Activated B cell treated with CpG ODN at 0.5 μM for 24 hours (primary cell): ENCODE measurements around the gene PHYHIPL. TPM values are rescaled to one million over a fixed set of nuclear protein-coding genes. Genes with fewer than 3 reads are reported as not detected.

Experiments
- ATAC-seq: fragments of 200-7000 bp; cut with Tn5 transposase; one replicate; pipeline ENCODE4 v1.10.0; 2021; ENCODE audit warnings: low read depth, mild to moderate bottlenecking, moderate library complexity
- CTCF ChIA-PET: fragments of 350-600 bp; sonication (Branson Sonifier 250); formaldehyde crosslinking; loops from one replicate; lab custom pipeline; 2021; ENCODE audit warnings: antibody characterized with exemption; lab: Charles Lee
- POLR2A ChIA-PET: fragments of 350-600 bp; sonication (Branson Sonifier 250); formaldehyde crosslinking; loops from one replicate; lab custom pipeline; 2021; ENCODE audit warnings: antibody characterized with exemption; lab: Charles Lee
- DNase-seq: peaks from one replicate; pipeline ENCODE4 v3.0.0; 2022
- H3K27ac Mint-ChIP-seq: one replicate; pipeline ENCODE4 v1.8.0; 2020; ENCODE audit warnings: mixed read lengths
- H3K27me3 Mint-ChIP-seq: one replicate; pipeline ENCODE4 v1.8.0; 2021; ENCODE audit warnings: mixed read lengths
- H3K36me3 Mint-ChIP-seq: one replicate; pipeline ENCODE4 v1.8.0; 2021; ENCODE audit warnings: low read depth, mixed read lengths
- H3K4me1 Mint-ChIP-seq: one replicate; pipeline ENCODE4 v1.8.0; 2021; ENCODE audit warnings: mixed read lengths
- H3K4me3 Mint-ChIP-seq: one replicate; pipeline ENCODE4 v1.8.0; 2020; ENCODE audit warnings: mild to moderate bottlenecking, mixed read lengths
- H3K9me3 Mint-ChIP-seq: one replicate; pipeline ENCODE4 v1.8.0; 2020; ENCODE audit warnings: mixed read lengths
- CTCF ChIP-seq: fragments of 200-600 bp; IDR thresholded peaks from one replicate; pipeline ENCODE4 v1.8.0; 2022; ENCODE audit warnings: antibody characterized with exemption, mild to moderate bottlenecking
- intact Hi-C: fragments of 100-400 bp; cut with micrococcal nuclease; formaldehyde crosslinking; loops from one replicate; pipeline ENCODE4 v1.15.1; 2024
- total RNA-seq: library from RNA; stranded (reverse); gene quantifications from 2 replicates; pipeline ENCODE4 v1.2.3, GENCODE V29; 2022

PHYHIPL gene
- not detected in 2 replicates for total RNA-seq

- ChIA-PET CTCF (no interaction called here), POLR2A (no interaction called here)
- Mint-ChIP-seq H3K27ac (no peak within 1 kb of the TSS), H3K27me3 (peaks cover 16% of the 10 kb centered on the region), H3K4me3 (no peak within 1 kb of the TSS), H3K9me3 (peaks cover 4% of the 10 kb centered on the region), H3K4me1 (peaks cover 6% of the 10 kb centered on the region), H3K36me3 (no peaks in the 10 kb centered on the region)
- intact Hi-C loops: no loop called here
- TF ChIP-seq CTCF: no peak
- DNase-seq: no peak
- no peak for ATAC-seq
Measured at GRCh38 chr10:59176241-59177030, at the start of gene PHYHIPL. TSS of gene PHYHIPL (plus strand) at chr10:59176643. CDS start at chr10:59176854, 211 bp downstream.

- ChIA-PET CTCF (no interaction called here), POLR2A (no interaction called here)
- Mint-ChIP-seq H3K36me3 (no peaks in the 10 kb centered on the region), H3K9me3 (no peaks in the 10 kb centered on the region), H3K4me1 (no peaks in the 10 kb centered on the region), H3K27me3 (no peaks in the 10 kb centered on the region), H3K4me3 (no peak overlapping the region), H3K27ac (no peak overlapping the region)
- intact Hi-C loops: no loop called here
- DNase-seq (no peak), ATAC-seq (no peak)
- TF ChIP-seq CTCF: no peak
Measured at GRCh38 chr10:59126991-59127390, 49.5 kb upstream of the PHYHIPL start.

- H3K4me1 Mint-ChIP-seq: no peaks in the 10 kb centered on the region
- no peak overlapping the region for H3K27ac Mint-ChIP-seq
- no peaks in the 10 kb centered on the region for H3K9me3 Mint-ChIP-seq
- DNase-seq (no peak), ATAC-seq (no peak)
- TF ChIP-seq CTCF: no peak
- ChIA-PET CTCF (no interaction called here), POLR2A (no interaction called here)
- H3K36me3 Mint-ChIP-seq: no peaks in the 10 kb centered on the region
- H3K4me3 Mint-ChIP-seq: no peak overlapping the region
- no peaks in the 10 kb centered on the region for H3K27me3 Mint-ChIP-seq
- intact Hi-C loops: no loop called here
Measured at GRCh38 chr10:59127991-59128390, 48.5 kb upstream of the PHYHIPL start.

- no peak for ATAC-seq
- H3K9me3 Mint-ChIP-seq: no peaks in the 10 kb centered on the region
- no peak for TF ChIP-seq CTCF
- no peak for DNase-seq
- no peaks in the 10 kb centered on the region for H3K27me3 Mint-ChIP-seq
- intact Hi-C loops: no loop called here
- no peaks in the 10 kb centered on the region for H3K4me1 Mint-ChIP-seq
- H3K36me3 Mint-ChIP-seq: no peaks in the 10 kb centered on the region
- ChIA-PET CTCF (no interaction called here), POLR2A (no interaction called here)
- H3K27ac Mint-ChIP-seq: no peak overlapping the region
- no peak overlapping the region for H3K4me3 Mint-ChIP-seq
Measured at GRCh38 chr10:59129867-59130266, 46.6 kb upstream of the PHYHIPL start.

- H3K9me3 Mint-ChIP-seq: no peaks in the 10 kb centered on the region
- ATAC-seq: no peak
- no peak for DNase-seq
- intact Hi-C loops: no loop called here
- H3K27me3 Mint-ChIP-seq: no peaks in the 10 kb centered on the region
- CTCF ChIA-PET: no interaction called here
- POLR2A ChIA-PET: no interaction called here
- no peak overlapping the region for H3K4me3 Mint-ChIP-seq
- H3K27ac Mint-ChIP-seq: no peak overlapping the region
- TF ChIP-seq CTCF: no peak
- no peaks in the 10 kb centered on the region for H3K4me1 Mint-ChIP-seq
- no peaks in the 10 kb centered on the region for H3K36me3 Mint-ChIP-seq
Measured at GRCh38 chr10:59131666-59132065, 44.8 kb upstream of the PHYHIPL start.
